Measurements from ENCODE around the gene KCNA2. TPM values are rescaled to one million over a fixed set of nuclear protein-coding genes. Genes with fewer than 3 reads are reported as not detected.

The KCNA2 gene
- total RNA-seq, 1 donor from 2014 or later: 0.71 TPM

- TF ChIP-seq CTCF (IDR thresholded peaks at IDR 0.05; ENCODE audit: borderline replicate concordance): no peak
- no peaks in the 10 kb centered on the region for H3K9me3 ChIP-seq (replicated peaks)
- H3K36me3 ChIP-seq: no peaks in the 10 kb centered on the region
- no peak for DNase-seq
- intact Hi-C loops (cut with micrococcal nuclease): no loop called here
- H3K27ac ChIP-seq (replicated peaks): no peak overlapping the region
- no peaks in the 10 kb centered on the region for H3K4me1 ChIP-seq
- H3K27me3 ChIP-seq (ENCODE audit: low read depth): peaks cover 85% of the 10 kb centered on the region
- no peak overlapping the region for H3K4me3 ChIP-seq
Measured at GRCh38 chr1:110565565-110565964, 40.6 kb downstream of the KCNA2 start.

- peaks cover 89% of the 10 kb centered on the region for H3K27me3 ChIP-seq (ENCODE audit: low read depth)
- intact Hi-C loops (cut with micrococcal nuclease): no loop called here
- DNase-seq: no peak
- H3K27ac ChIP-seq (replicated peaks): no peak overlapping the region
- no peaks in the 10 kb centered on the region for H3K9me3 ChIP-seq (replicated peaks)
- no peaks in the 10 kb centered on the region for H3K4me1 ChIP-seq
- no peaks in the 10 kb centered on the region for H3K36me3 ChIP-seq
- no peak overlapping the region for H3K4me3 ChIP-seq
- no peak for TF ChIP-seq CTCF (IDR thresholded peaks at IDR 0.05; ENCODE audit: borderline replicate concordance)
Measured at GRCh38 chr1:110563089-110563488, 43.1 kb downstream of the KCNA2 start.

GRCh38 chr1:110561596-110561995 is 44.6 kb downstream of the KCNA2 start:
- Histone ChIP-seq H3K36me3 (no peaks in the 10 kb centered on the region), H3K4me3 (no peak overlapping the region), H3K27me3 (ENCODE audit: low read depth) (peaks cover 88% of the 10 kb centered on the region), H3K27ac (replicated peaks) (no peak overlapping the region), H3K4me1 (peaks cover 3% of the 10 kb centered on the region), H3K9me3 (replicated peaks) (no peaks in the 10 kb centered on the region)
- intact Hi-C loops (cut with micrococcal nuclease): no loop called here
- no peak for DNase-seq
- no peak for TF ChIP-seq CTCF (IDR thresholded peaks at IDR 0.05; ENCODE audit: borderline replicate concordance)

GRCh38 chr1:110559157-110559556 is 47.0 kb downstream of the KCNA2 start:
- intact Hi-C loops (cut with micrococcal nuclease): loop anchor here (10.0 kb wide), 1 partner anchor 56 kb away; no protein-coding TSS in a partner anchor

GRCh38 chr1:110557481-110557880 is 48.7 kb downstream of the KCNA2 start:
- intact Hi-C loops (cut with micrococcal nuclease): loop anchor here (10.0 kb wide), 1 partner anchor 57 kb away; no protein-coding TSS in a partner anchor
- no peak for DNase-seq

More at GRCh38 chr1:110559157-110559556, 47.0 kb downstream of the KCNA2 start:
- DNase-seq: no peak
- peaks cover 89% of the 10 kb centered on the region for H3K27me3 ChIP-seq (ENCODE audit: low read depth)
- no peaks in the 10 kb centered on the region for H3K36me3 ChIP-seq
- H3K4me3 ChIP-seq: no peak overlapping the region
- no peak for TF ChIP-seq CTCF (IDR thresholded peaks at IDR 0.05; ENCODE audit: borderline replicate concordance)
- no peak overlapping the region for H3K27ac ChIP-seq (replicated peaks)
- peaks cover 22% of the 10 kb centered on the region for H3K4me1 ChIP-seq
- no peaks in the 10 kb centered on the region for H3K9me3 ChIP-seq (replicated peaks)

More at GRCh38 chr1:110557481-110557880, 48.7 kb downstream of the KCNA2 start:
- Histone ChIP-seq H3K9me3 (replicated peaks) (no peaks in the 10 kb centered on the region), H3K36me3 (no peaks in the 10 kb centered on the region), H3K27me3 (ENCODE audit: low read depth) (peaks cover 90% of the 10 kb centered on the region), H3K4me1 (peaks cover 22% of the 10 kb centered on the region), H3K27ac (replicated peaks) (no peak overlapping the region), H3K4me3 (no peak overlapping the region)
- TF ChIP-seq CTCF (IDR thresholded peaks at IDR 0.05; ENCODE audit: borderline replicate concordance): no peak

Data from left ventricle myocardium inferior (tissue), 1 donor.